HEK293 (cell line): ENCODE measurements around the gene SMAD2.

Experiments used
- CTCF ChIA-PET: fragments of 350-600 bp; formaldehyde crosslinking; extraction: SDS; loops from one replicate; lab custom pipeline; 2021; ENCODE audit warnings: antibody characterized with exemption; lab: Yijun Ruan, JAX
- POLR2A ChIA-PET: fragments of 300-600 bp; formaldehyde crosslinking; extraction: SDS; loops from one replicate; lab custom pipeline; 2020; ENCODE audit warnings: antibody characterized with exemption, inconsistent platforms; lab: Yijun Ruan, JAX
- H3K27ac ChIP-seq: fragments of 200-500 bp; sonication (Bioruptor generic); 2 replicates; pipeline ENCODE4 v1.5.1; 2014; ENCODE audit warnings: low read depth, low read length, control low read depth, inconsistent platforms; ENCODE audit errors: extremely low read depth
- H3K36me3 ChIP-seq, 2 experiments: fragments of 200-500 bp in 1 of 2; sonication (Bioruptor generic) in 1 of 2; 1 replicate in 1 of 2; 2 replicates in 1 of 2; pipeline ENCODE4 v1.5.1; 2014 to 2017; ENCODE audit warnings: inconsistent platforms in 2 of 2, low read length in 2 of 2; ENCODE audit not compliant: control insufficient read depth in 2 of 2, insufficient read depth in 1 of 2
- H3K4me1 ChIP-seq: fragments of 200-500 bp; sonication (Bioruptor generic); 2 replicates; pipeline ENCODE4 v1.5.1; 2014; ENCODE audit warnings: mild to moderate bottlenecking, low read length, inconsistent platforms; ENCODE audit not compliant: control insufficient read depth, insufficient read depth
- H3K4me3 ChIP-seq: 2 replicates; pipeline ENCODE4 v1.5.1; 2011; ENCODE audit warnings: low read depth, mild to moderate bottlenecking, control low read depth, low read length, moderate library complexity
- H3K9me3 ChIP-seq: fragments of 200-500 bp; sonication (Bioruptor generic); 2 replicates; pipeline ENCODE4 v1.5.1; 2014; ENCODE audit warnings: low read depth, low read length, inconsistent platforms; ENCODE audit not compliant: control insufficient read depth, insufficient read depth
- FEZF1 ChIP-seq: fragments of 450-650 bp; formaldehyde crosslinking; IDR thresholded peaks from 2 replicates; pipeline ENCODE4 v1.5.1; 2016; ENCODE audit warnings: missing biosample characterization, missing genetic modification characterization
- GLIS2 ChIP-seq: fragments of 450-650 bp; formaldehyde crosslinking; IDR thresholded peaks from 2 replicates; pipeline ENCODE4 v1.5.1; 2016; ENCODE audit warnings: missing biosample characterization, missing genetic modification characterization
- KLF10 ChIP-seq: fragments of 450-650 bp; IDR thresholded peaks from 2 replicates; pipeline ENCODE4 v1.5.1; 2018; ENCODE audit warnings: missing biosample characterization, mild to moderate bottlenecking, missing genetic modification characterization
- PBX3 ChIP-seq: sonication (generic); formaldehyde crosslinking; IDR thresholded peaks from 2 replicates; pipeline ENCODE4 v1.8.1; 2022; ENCODE audit warnings: mild to moderate bottlenecking, moderate library complexity, missing genetic modification reagents
- PRDM10 ChIP-seq: fragments of 450-650 bp; formaldehyde crosslinking; IDR thresholded peaks from 2 replicates; pipeline ENCODE4 v1.5.1; 2016; ENCODE audit warnings: missing biosample characterization, missing genetic modification characterization
- PRDM6 ChIP-seq: fragments of 450-650 bp; formaldehyde crosslinking; IDR thresholded peaks from 2 replicates; pipeline ENCODE4 v1.5.1; 2017; ENCODE audit warnings: missing biosample characterization, missing genetic modification characterization
- ZFP37 ChIP-seq: fragments of 450-650 bp; formaldehyde crosslinking; IDR thresholded peaks from 2 replicates; pipeline ENCODE4 v1.5.1; 2016; ENCODE audit warnings: missing biosample characterization, missing genetic modification characterization
- ZFP41 ChIP-seq: fragments of 450-650 bp; formaldehyde crosslinking; IDR thresholded peaks from 2 replicates; pipeline ENCODE4 v1.5.1; 2016; ENCODE audit warnings: missing biosample characterization, missing genetic modification characterization, borderline replicate concordance
- ZNF214 ChIP-seq: fragments of 450-650 bp; formaldehyde crosslinking; IDR thresholded peaks from 2 replicates; pipeline ENCODE4 v1.5.1; 2017; ENCODE audit warnings: missing biosample characterization, mild to moderate bottlenecking, missing genetic modification characterization, borderline replicate concordance
- ZNF510 ChIP-seq: fragments of 450-650 bp; formaldehyde crosslinking; IDR thresholded peaks from 2 replicates; pipeline ENCODE4 v1.5.1; 2018; ENCODE audit warnings: mild to moderate bottlenecking, missing genetic modification characterization, missing biosample characterization; ENCODE audit not compliant: insufficient replicate concordance
- ZNF544 ChIP-seq: fragments of 450-650 bp; formaldehyde crosslinking; IDR thresholded peaks from 2 replicates; pipeline ENCODE4 v1.5.0; 2017; ENCODE audit warnings: missing biosample characterization, missing genetic modification characterization
- ZNF558 ChIP-seq: fragments of 450-650 bp; formaldehyde crosslinking; IDR thresholded peaks from 2 replicates; pipeline ENCODE4 v1.5.1; 2016; ENCODE audit warnings: missing biosample characterization, missing genetic modification characterization
- ZNF596 ChIP-seq: fragments of 450-650 bp; IDR thresholded peaks from 2 replicates; pipeline ENCODE4 v1.5.0; 2018; ENCODE audit warnings: missing biosample characterization, mild to moderate bottlenecking, missing genetic modification characterization, moderate library complexity
- ZNF624 ChIP-seq: fragments of 450-650 bp; formaldehyde crosslinking; IDR thresholded peaks from 2 replicates; pipeline ENCODE4 v1.5.1; 2017; ENCODE audit warnings: missing biosample characterization, missing genetic modification characterization
- ZNF747 ChIP-seq: fragments of 450-650 bp; formaldehyde crosslinking; IDR thresholded peaks from 2 replicates; pipeline ENCODE4 v1.5.1; 2016; ENCODE audit warnings: missing biosample characterization, missing genetic modification characterization
- ZNF768 ChIP-seq: fragments of 450-650 bp; formaldehyde crosslinking; IDR thresholded peaks from 2 replicates; pipeline ENCODE4 v1.5.1; 2018; ENCODE audit warnings: missing biosample characterization, mild to moderate bottlenecking, missing genetic modification characterization
- ZNF777 ChIP-seq: fragments of 450-650 bp; formaldehyde crosslinking; IDR thresholded peaks from 2 replicates; pipeline ENCODE4 v1.5.1; 2017; ENCODE audit warnings: missing biosample characterization, missing genetic modification characterization, borderline replicate concordance
- ZSCAN5A ChIP-seq: fragments of 450-650 bp; formaldehyde crosslinking; IDR thresholded peaks from 2 replicates; pipeline ENCODE4 v1.5.1; 2016; ENCODE audit warnings: missing biosample characterization, missing genetic modification characterization

The SMAD2 gene

DNA sequence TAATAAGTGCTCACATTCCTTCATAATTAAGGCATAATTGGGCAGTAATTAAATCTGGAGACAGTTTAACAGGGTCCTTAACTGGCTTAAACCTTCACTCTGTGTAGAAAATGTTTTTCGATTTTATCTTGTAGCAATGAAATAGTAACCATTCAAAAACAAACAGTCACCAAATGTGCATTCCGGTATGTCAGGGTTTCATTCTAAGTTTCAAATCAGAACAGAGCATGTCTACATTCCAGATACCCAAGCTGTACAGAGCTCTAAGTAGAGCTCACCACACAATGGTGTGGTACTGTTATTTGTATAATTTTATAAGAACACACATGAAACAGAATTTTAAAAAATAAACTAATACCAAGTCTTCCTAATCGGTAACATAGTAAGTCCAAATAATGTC, 52.6 kb downstream of the SMAD2 start:
- 0 out of 2 replicates have a peak, but pooled peaks have one; percentile 17 for TF ChIP-seq PRDM6 (tag by site-specific recombination)
- no peak for TF ChIP-seq FEZF1
- no peak for TF ChIP-seq ZNF747 (tag by site-specific recombination)
- no peak for TF ChIP-seq GLIS2 (tag by site-specific recombination)
- TF ChIP-seq ZNF777 (tag by site-specific recombination) = no peak
- H3K27ac ChIP-seq = no peak overlapping the region
- no peak overlapping the region for H3K4me3 ChIP-seq
- CTCF ChIA-PET = interaction anchor here (0.8 to 1.6 kb wide), 2 partner anchors 105 to 120 kb away, joined by 3 to 6 read pairs; no protein-coding TSS in a partner anchor
- H3K36me3 ChIP-seq = peaks cover 3% of the 10 kb centered on the region in 2 experiments; a peak in 2 of 3 replicates
- H3K9me3 ChIP-seq = no peaks in the 10 kb centered on the region
- POLR2A ChIA-PET = no interaction called here
- H3K4me1 ChIP-seq = peaks cover 3% of the 10 kb centered on the region; the same call in 1 of the 2 replicates

- Histone ChIP-seq H3K9me3 (no peaks in the 10 kb centered on the region), H3K36me3 (peaks cover 0 to 3% of the 10 kb centered on the region in 2 experiments; a peak in 2 of 3 replicates), H3K4me1 (peaks cover 3% of the 10 kb centered on the region; the same call in 1 of the 2 replicates), H3K27ac (no peak overlapping the region), H3K4me3 (no peak overlapping the region)
- TF ChIP-seq ZNF596 = no peak
- no peak for TF ChIP-seq ZNF510 (tag by site-specific recombination)
- TF ChIP-seq PRDM10 = no peak
- TF ChIP-seq PRDM6 (tag by site-specific recombination) = 0 out of 2 replicates have a peak, but pooled peaks have one; percentile 7
- TF ChIP-seq ZFP41 (tag by site-specific recombination) = no peak
- TF ChIP-seq ZNF544 (tag by site-specific recombination) = no peak
- POLR2A ChIA-PET = no interaction called here
- CTCF ChIA-PET = interaction anchor here (0.7 to 1.2 kb wide), 2 partner anchors 17 to 52 kb away, joined by 3 to 4 read pairs; no protein-coding TSS in a partner anchor
These were observed 53.6 kb downstream of the SMAD2 start for GRCh38 chr18:47876813-47877212.

DNA sequence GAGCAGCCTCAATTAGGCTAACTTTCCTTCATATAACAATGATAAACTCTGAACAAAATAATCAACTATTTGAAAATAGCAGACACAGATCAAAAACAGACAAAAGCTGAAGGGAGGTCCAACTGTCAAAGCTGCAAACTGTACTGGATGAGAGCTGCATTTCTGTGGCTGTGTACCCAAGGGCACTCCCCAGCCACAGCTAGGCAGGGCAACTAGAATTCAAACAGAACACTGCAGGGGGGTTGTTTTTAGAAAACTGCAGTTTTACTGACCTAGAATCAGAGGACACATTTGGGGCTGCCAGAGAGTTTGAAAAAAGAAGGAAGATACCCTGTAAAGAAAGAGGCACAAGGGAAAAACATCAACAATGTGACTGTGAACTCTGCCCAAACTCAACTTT, 56.8 kb downstream of the SMAD2 start:
- CTCF ChIA-PET = interaction anchor here (0.6 to 1.3 kb wide), 3 partner anchors 20 to 130 kb away, joined by 3 to 4 read pairs (median 3); no protein-coding TSS in a partner anchor
- H3K27ac ChIP-seq = no peak overlapping the region
- TF ChIP-seq PBX3 (CRISPR knock-in tag) (no peak), KLF10 (no peak), ZNF768 (tag by site-specific recombination) (no peak), ZSCAN5A (tag by site-specific recombination) (no peak), ZNF214 (tag by site-specific recombination) (no peak), ZNF624 (tag by site-specific recombination) (no peak), ZNF558 (tag by site-specific recombination) (no peak), ZFP37 (tag by site-specific recombination) (no peak)

More for the DNA sequence above, 56.8 kb downstream of the SMAD2 start:
- Histone ChIP-seq H3K4me3 (no peak overlapping the region), H3K9me3 (no peaks in the 10 kb centered on the region), H3K4me1 (peaks cover 3% of the 10 kb centered on the region; the same call in 1 of the 2 replicates), H3K36me3 (peaks cover 0 to 4% of the 10 kb centered on the region in 2 experiments; a peak in 1 of 3 replicates)
- POLR2A ChIA-PET = no interaction called here
